GM12891 (cell line): ENCODE results near the gene CMKLR1.

Experiments
- DNase-seq: peaks from one replicate; pipeline ENCODE4 v3.0.0; 2011; ENCODE audit warnings: low spot score; ENCODE audit not compliant: insufficient read length
- FAIRE-seq: peaks from 2 replicates; lab custom pipeline; 2011; peaks lifted over from hg19 to GRCh38; lab: Jason Lieb, UNC
- PAX5 ChIP-seq: IDR thresholded peaks from 2 replicates; pipeline ENCODE4 v1.6.1; 2011; ENCODE audit warnings: low read length, moderate library complexity, mild to moderate bottlenecking; ENCODE audit not compliant: insufficient read depth, severe bottlenecking
- POLR2A ChIP-seq: IDR thresholded peaks from 2 replicates; pipeline ENCODE4 v1.6.1; 2011; ENCODE audit warnings: low read depth, low read length, control low read depth
- POLR2AphosphoS5 ChIP-seq: IDR thresholded peaks from 2 replicates; pipeline ENCODE4 v1.6.1; 2011; ENCODE audit warnings: low read depth, low read length, control low read depth
- POU2F2 ChIP-seq: IDR thresholded peaks from 2 replicates; pipeline ENCODE4 v1.6.1; 2011; ENCODE audit warnings: low read depth, mild to moderate bottlenecking, control low read depth, low read length, moderate library complexity
- SPI1 ChIP-seq: IDR thresholded peaks from 2 replicates; pipeline ENCODE4 v1.6.1; 2011; ENCODE audit warnings: low read depth, low read length, control low read depth
- TAF1 ChIP-seq: IDR thresholded peaks from 2 replicates; pipeline ENCODE4 v1.6.1; 2011; ENCODE audit warnings: low read depth, low read length, control low read depth

The CMKLR1 gene

GRCh38 chr12:108375986-108376663 is 37.0 kb upstream of the CMKLR1 start:
- TF ChIP-seq POLR2AphosphoS5 (no peak), POU2F2 (no peak), TAF1 (no peak), POLR2A (no peak), SPI1 (no peak), PAX5 (no peak)
- FAIRE-seq (no peak), DNase-seq (no peak)

GRCh38 chr12:108374596-108375320 is 35.6 kb upstream of the CMKLR1 start:
- FAIRE-seq, result no peak
- DNase-seq, result no peak
- TF ChIP-seq POLR2AphosphoS5 (no peak), TAF1 (no peak), POU2F2 (no peak), PAX5 (no peak), SPI1 (no peak), POLR2A (no peak)

DNA sequence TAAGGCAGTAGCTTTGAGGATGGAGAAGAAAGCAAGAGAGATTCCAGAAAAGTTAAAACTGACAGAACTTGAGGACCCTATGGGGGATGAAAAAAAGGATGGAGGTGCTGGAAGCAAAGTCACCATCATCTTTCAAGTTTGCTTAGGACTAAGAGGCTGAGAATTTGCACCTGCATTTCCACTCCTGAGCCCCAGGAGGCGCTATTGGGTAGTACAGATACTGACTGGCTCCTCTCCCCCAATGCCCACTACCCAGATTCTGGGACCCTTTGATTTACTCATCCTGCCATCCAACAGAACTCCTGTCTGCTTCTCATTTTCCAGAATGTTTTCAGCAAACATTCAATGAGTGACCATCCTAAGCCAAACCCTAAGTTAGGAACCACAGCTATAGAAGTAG is 34.0 kb upstream of the CMKLR1 start:
- TF ChIP-seq POU2F2, result no peak
- no peak for TF ChIP-seq PAX5
- TF ChIP-seq POLR2A, result no peak
- TF ChIP-seq TAF1, result no peak
- no peak for TF ChIP-seq SPI1
- no peak for TF ChIP-seq POLR2AphosphoS5
- FAIRE-seq (no peak), DNase-seq (no peak)

DNA sequence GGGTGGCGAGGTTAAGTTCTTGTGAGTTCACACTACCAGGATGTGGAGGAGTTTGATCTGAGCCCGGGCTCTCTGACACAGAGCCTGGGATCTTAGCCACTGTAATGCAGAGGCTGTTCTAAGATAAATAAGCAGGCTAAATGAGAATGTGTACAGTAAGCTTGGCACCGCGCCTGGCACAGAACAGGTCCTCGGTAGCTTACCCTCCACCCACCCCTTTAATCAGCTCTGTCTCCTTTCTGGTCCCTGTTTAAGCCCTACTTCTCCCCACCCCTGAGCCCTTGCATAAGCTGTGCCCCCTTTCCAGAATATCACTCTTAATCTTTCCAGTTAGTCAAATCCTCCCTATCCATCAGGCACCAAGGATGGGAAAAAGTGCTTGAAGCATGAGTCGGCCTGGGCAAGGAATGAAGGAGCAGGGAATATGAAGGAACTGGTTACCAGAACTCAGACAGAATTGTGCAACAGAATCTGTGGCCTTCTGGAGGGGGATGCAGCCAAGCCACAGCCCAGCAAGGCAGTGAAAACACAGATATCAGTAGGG is 32.8 kb upstream of the CMKLR1 start:
- FAIRE-seq, result no peak
- DNase-seq, result no peak
- no peak for TF ChIP-seq POLR2A
- TF ChIP-seq PAX5, result no peak
- TF ChIP-seq TAF1, result no peak
- no peak for TF ChIP-seq SPI1
- TF ChIP-seq POLR2AphosphoS5, result no peak
- no peak for TF ChIP-seq POU2F2

- FAIRE-seq, result no peak
- no peak for DNase-seq
- TF ChIP-seq TAF1 (no peak), POLR2A (no peak), POLR2AphosphoS5 (no peak), PAX5 (no peak), POU2F2 (no peak), SPI1 (no peak)
These were observed 31.3 kb upstream of the CMKLR1 start for GRCh38 chr12:108370415-108370814.

- no peak for DNase-seq
- no peak for FAIRE-seq
- TF ChIP-seq POU2F2, result no peak
- no peak for TF ChIP-seq POLR2A
- no peak for TF ChIP-seq PAX5
- TF ChIP-seq POLR2AphosphoS5, result no peak
- no peak for TF ChIP-seq TAF1
- no peak for TF ChIP-seq SPI1
These were observed 30.8 kb upstream of the CMKLR1 start for GRCh38 chr12:108369736-108370396.

- TF ChIP-seq SPI1, result 0 out of 2 replicates have a peak, but pooled peaks have one; percentile 31
- no peak for TF ChIP-seq PAX5
- TF ChIP-seq POLR2A, result no peak
- DNase-seq (no peak), FAIRE-seq (no peak)
These were observed 29.0 kb upstream of the CMKLR1 start for GRCh38 chr12:108368089-108368488.

DNA sequence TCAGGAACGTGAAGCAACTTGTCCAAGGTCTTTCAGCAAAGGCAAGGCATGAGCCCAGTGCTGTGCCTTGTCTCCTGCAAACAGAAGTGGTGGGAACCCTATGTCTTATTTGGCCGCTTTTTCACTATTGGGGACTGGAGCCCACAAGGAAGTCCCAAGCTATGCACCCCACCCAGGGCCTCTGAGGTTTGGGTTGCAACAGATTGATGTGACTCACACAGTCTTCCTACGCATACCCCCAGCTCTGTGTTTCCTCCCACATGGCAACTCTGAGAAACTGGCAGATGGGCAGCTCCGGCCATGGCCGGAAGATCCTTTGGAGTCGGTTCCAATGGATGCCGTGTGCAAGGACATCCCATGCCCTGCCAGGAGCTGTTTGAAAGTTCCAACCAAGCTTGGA is 28.3 kb upstream of the CMKLR1 start:
- DNase-seq (no peak), FAIRE-seq (no peak)
- TF ChIP-seq POLR2A (no peak), TAF1 (no peak), SPI1 (no peak), POLR2AphosphoS5 (no peak), PAX5 (no peak), POU2F2 (no peak)

GRCh38 chr12:108365324-108365723 is 26.2 kb upstream of the CMKLR1 start:
- no peak for FAIRE-seq
- DNase-seq, result no peak
- TF ChIP-seq PAX5 (no peak), TAF1 (no peak), SPI1 (no peak), POLR2AphosphoS5 (no peak), POLR2A (no peak), POU2F2 (no peak)

DNA sequence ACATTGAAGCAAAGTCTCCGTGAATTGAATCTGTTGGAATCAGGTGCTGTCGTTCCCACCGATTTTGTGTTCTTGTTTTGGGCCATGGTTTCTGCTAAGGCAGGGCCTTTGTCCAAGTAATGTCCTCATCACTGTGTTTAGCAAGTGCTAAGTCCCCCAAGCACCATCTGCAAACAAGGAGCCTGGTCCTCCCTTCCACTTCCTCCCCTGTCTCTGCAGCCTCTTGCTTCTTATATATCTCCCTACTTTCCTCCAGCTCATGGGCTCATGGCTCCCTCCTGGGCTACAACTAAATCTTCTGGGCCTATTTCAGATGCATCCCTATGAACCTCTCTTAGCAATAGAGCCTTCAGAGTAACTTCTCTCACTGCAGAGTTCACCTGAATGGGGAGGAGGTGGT is 25.8 kb upstream of the CMKLR1 start:
- TF ChIP-seq SPI1 (peak; percentile 51), TAF1 (no peak), POU2F2 (no peak), PAX5 (no peak), POLR2AphosphoS5 (no peak), POLR2A (no peak)
- FAIRE-seq (no peak), DNase-seq (no peak)
